DMS79 treated with DMSO at 0.1 percent for 48 hours (cell line): Measurements from ENCODE around the gene TLE6.
"Not testable (repeated sequence)": the region's sequence is repeated elsewhere in the genome, so short reads cannot be mapped to it uniquely, and the experiment has no call there.

Source experiments
- DNase-seq: peaks from one replicate; lab custom pipeline; 2025; lab: John Stamatoyannopoulos, UW

TLE6 gene

DNA sequence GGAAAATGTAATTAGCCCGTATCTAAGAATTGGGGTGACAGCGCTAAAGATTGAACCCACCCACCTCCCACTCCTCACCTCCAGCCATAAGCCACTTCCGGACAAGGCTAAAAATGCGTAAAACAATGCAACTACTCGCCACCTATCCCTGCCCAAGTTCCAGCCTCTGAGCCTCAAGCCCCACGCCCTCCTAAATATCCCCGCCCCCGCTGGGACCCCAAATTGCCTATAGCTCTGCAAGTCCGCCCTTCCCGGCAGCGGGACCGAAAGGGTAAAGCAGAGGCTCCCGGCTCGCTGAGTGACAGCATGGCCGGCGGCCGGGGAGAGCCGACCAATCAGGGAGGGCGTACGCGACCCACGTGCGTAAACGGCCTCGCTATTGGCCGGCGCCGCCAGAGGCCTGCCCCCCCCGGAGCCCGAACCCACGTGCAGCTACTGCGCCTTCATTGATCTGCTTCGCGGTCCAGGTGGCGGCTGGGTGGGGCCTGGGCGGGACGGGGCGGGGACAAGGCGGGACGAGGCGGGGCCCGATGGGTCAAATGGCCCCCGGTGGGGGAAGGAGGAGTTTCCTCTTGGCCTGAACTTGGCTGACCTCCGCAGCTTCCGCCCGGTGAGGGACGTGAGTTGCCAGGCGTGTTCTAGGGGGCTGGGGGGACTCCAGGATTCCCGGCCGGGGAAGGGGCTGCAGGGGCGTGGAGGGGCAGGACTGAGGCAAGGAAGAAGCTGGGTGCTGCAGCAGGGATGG, at the start of gene TLE6:
TSS of gene TLE6 (plus strand) at position 564 of the 745 bp plus-strand sequence. CDS start 670 bp downstream, outside the sequence.
- peak; percentile 91 for DNase-seq

DNA sequence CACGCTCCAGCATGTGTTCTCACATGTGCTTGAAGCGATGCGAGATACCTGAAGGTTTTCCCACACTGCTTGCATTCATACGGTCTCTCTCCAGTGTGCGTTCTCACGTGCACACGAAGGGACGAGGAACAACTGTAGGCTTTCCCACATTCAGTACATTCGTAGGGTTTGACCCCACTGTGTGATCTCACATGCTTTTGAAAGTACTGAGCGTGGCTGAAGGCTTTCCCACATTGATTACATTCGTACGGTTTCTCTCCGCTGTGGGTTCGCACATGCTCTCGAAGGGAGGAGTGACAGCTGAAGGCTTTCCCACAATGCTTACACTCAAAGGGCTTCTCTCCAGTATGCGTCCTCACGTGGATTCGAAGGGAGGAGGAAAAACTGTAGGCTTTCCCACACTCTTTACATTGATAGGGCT, 43.9 kb upstream of the TLE6 start:
- no peak for DNase-seq

- DNase-seq = not testable (repeated sequence)
These were observed 41.5 kb upstream of the TLE6 start for GRCh38 chr19:2935863-2936262.

- no peak for DNase-seq
These were observed 34.3 kb upstream of the TLE6 start for GRCh38 chr19:2942928-2943640.

GRCh38 chr19:2944403-2944774, 33.0 kb upstream of the TLE6 start:
- no peak for DNase-seq

GRCh38 chr19:2944775-2945574, 32.4 kb upstream of the TLE6 start, which contains the start of gene ZNF77:
TSS of gene ZNF77 (minus strand) at chr19:2944971. CDS start at chr19:2944840, 131 bp downstream.
- peak; percentile 99 for DNase-seq

DNA sequence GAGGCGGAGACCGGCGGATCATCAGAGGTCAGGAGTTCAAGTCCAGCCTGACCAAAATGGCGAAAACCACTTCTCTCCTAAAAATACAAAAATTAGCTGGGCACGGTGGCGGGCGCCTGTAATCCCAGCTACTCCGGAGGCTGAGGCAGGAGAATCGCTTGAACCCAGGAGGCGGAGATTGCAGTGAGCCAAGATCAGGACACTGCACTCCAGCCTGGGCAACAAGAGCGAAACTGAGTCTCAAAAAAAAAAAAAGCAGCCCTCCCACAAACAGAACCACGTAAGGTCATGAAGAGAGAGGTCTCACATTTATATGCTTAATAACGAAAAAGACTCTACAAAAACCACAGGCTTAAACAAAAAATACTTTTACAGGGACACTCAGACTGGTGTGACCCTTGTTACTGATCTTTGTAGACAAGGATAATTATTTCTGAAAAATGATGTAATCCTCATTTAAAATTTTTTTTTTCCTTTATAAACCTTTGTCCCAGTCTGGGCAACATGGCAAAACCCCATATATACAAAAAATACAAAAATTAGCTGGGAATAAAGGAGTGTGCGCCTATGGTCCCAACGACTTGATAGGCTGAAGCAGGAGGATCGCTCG, 31.7 kb upstream of the TLE6 start:
- no peak for DNase-seq

DNA sequence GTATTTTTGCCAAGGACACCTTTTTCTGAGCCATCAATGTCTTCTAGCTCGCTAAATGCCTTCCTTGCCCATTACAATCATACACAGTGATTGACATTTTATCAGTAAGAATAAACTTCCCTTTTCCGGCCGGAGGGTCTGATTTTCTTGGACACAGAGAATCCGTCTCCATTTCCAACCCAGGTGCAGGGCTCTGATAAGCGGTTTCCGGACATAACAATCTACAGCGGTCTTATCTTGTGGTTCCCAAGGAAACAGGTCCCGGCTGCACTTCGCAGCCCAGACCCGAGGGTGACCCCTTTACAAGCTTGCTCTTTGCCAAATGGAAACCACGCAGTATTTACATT, 27.5 kb upstream of the TLE6 start:
- DNase-seq = peak; percentile 32

DNA sequence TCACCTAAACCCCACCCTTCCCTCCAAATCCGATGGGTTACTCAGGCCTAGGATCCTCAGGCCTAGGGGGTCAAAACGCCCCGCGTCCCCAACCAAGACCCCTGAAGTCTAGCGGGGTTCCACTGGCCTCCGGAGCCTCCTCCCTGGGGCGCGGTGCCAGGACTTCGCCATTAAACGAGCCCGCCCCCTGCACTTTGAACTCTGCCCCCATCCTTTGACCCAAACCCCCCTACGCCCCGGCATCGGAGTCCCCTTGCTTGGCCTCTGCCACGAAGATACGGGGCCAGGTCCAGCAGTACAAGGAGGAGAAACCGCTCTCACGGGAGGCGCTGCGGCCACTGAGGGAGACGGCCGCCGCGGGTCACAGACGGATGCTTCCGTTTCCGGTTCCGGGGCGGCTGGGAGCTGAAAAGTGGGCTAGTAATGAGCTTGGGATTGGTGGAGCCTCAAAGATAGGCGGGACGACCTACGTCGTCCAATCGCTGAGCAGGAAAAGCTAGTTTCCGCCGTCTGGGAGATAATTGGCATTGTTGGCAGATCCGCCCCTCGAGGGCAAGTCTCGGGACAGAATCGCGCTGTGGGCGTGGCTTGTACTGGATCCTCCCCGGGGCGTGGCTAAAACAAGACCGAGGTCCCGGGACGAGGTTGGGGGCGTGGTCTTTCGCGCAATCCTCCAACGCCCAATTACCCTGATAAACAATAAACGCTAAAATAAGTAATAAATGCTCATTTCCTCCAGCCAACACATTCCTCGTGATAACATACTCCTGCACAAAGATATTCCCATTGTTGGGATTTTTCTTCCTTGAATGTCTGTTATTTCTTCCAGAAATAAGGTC, 26.9 kb upstream of the TLE6 start:
- peak; percentile 99 for DNase-seq

DNA sequence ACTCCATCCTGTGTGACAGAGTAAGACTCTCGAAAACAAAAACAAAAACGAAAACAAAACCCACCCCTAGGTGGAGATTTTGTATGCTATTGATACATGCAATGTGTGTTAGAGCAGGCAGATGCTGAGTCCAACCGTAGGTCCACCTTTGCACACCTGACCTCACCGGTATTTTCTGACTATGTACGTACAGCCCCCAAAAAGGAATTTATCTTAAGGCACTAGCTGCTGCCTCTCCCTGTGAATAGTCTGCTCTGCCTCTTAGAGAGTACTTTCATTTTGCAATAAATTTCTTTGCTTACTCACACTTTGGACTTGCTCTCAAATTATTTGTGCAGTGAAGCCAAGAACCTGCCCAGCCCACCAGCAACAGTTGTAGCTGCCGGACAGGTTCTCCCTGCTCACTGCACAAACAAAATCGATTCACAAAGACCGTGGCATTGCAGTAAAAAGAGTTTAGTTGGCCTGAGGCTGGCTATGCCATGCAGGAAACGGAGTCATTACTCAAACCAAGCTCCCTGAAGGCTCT, 24.3 kb upstream of the TLE6 start:
- DNase-seq = peak; percentile 60

DNA sequence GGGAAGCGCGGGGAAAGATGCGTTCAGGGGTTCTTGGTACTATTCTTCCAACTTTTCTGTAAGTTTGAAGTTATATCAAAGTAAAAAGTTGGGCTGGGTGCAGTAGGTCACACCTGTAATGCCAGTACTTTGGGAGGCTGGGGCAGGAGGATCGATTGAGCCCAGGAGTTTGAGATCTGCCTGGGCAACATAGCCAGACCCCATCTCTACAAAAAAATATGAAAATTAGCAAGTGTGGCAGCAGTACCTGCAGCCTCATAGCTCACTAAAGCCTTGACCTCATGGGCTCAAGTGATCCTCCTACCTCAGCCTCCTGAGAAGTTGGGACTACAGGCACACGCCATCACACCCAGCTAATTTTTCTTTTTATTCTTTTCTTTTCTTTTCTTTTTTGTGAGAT, 20.2 kb upstream of the TLE6 start:
- no peak for DNase-seq

- DNase-seq = no peak
These were observed 17.2 kb upstream of the TLE6 start for GRCh38 chr19:2960120-2960519.

GRCh38 chr19:2962018-2962670, 15.2 kb upstream of the TLE6 start:
- peak; percentile 79 for DNase-seq

DNA sequence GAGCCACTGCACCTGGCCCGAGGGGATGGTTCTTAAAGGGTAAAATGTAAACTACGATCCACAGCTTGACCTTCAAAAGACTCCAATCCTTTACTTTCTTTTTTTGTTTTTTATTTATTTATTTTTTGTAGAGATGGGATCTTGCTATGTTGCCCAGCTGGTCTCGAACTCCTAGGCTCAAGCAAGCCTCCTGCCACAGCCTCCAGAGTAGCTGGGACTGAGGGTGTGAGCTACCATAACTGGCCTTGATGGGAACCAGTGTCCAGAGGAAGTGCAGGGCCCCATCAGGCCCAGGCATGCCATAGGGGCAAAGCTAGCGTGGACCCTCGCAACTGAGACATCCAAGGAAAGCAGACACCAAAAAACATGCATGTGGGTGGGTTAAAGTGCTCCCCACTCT, 14.2 kb upstream of the TLE6 start:
- no peak for DNase-seq

GRCh38 chr19:2963631-2964030, 13.7 kb upstream of the TLE6 start:
- DNase-seq = not testable (repeated sequence)

DNA sequence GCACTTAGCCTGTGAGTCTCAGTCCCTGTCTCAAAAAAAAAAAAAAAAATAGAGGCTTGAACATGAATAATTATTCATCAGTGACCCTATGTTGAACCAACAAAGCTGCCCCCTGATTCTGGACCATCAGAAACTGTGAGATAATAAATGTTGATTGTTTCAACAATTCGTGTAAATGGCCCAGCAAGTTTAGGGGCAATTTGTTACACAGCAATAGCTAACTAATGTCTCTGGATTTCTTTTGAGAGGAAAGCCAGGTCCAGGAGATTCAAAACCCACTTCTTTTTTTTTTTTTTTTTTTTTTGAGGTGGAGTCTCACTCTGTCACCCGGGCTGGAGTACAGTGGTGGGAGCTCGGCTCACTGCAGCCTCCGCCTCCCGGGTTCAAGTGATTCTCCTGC, 12.5 kb upstream of the TLE6 start:
- DNase-seq = no peak

- DNase-seq = no peak
These were observed 9.4 kb upstream of the TLE6 start for GRCh38 chr19:2967972-2968371.

DNA sequence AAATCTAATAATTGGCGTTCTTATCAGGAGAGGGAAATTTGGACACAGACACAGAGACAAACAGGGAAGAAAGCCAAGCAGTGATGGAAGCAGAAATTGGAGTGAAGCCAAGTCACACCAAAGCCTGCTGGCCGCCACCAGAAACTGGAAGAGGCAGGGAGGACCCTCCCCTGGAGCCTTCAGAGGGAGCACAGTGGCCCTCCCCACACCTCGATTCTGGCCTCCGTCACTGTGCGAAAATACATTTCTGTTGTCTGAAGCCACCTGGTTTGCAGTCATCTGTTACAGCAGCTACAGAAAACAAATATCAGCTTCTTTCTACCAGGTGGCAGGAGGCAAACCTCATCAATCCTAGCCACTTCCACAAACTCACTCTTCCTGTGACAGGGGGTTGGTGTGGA, 8.3 kb upstream of the TLE6 start:
- DNase-seq = peak; percentile 96

- DNase-seq = no peak
These were observed 7.0 kb upstream of the TLE6 start for GRCh38 chr19:2970201-2970835.

DNA sequence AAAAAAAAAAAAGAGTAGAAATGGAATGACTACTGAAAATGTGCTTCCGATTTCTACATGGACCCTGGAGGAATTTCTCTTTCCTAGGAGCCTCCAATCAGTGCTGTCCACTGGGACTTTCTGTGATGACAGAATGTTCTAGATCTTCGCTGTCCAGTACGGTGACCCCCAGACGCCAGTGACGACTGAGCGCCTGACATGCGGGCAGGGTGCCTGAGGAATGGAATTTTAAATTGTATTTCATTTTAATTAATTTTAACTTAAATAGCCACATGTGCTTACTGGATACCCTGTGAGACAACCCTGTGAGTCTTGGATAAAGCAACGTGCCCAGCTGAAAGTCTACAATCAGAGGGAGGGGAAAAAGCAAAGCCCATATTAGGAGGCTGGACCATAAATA, 4.1 kb upstream of the TLE6 start:
- no peak for DNase-seq
